NCI-H526 (cell line): ENCODE measurements around the gene CACNB2.

Experiments used
- DNase-seq, 2 experiments: peaks; one replicate each; lab custom pipeline; 2025; lab: John Stamatoyannopoulos, UW

CACNB2 gene

GRCh38 chr10:18140149-18140956, at the start of gene CACNB2:
Gene CACNB2, plus strand, starts transcription at chr10:18140424.
- peak in 1 of 2 experiments; percentile 74 for DNase-seq

- DNase-seq = no peak
Measured at GRCh38 chr10:18094332-18094731, 45.9 kb upstream of the CACNB2 start.

GRCh38 chr10:18094793-18095192, 45.4 kb upstream of the CACNB2 start:
- DNase-seq = no peak

GRCh38 chr10:18097524-18097923, 42.7 kb upstream of the CACNB2 start:
- no peak for DNase-seq

GRCh38 chr10:18098201-18098600, 42.0 kb upstream of the CACNB2 start:
- no peak for DNase-seq

GRCh38 chr10:18099415-18099814, 40.8 kb upstream of the CACNB2 start:
- no peak for DNase-seq

GRCh38 chr10:18100669-18101068, 39.6 kb upstream of the CACNB2 start:
- DNase-seq = no peak

- DNase-seq = no peak
Measured at GRCh38 chr10:18102404-18102803, 37.8 kb upstream of the CACNB2 start.

GRCh38 chr10:18104223-18104872, 35.9 kb upstream of the CACNB2 start:
- peak in 1 of 2 experiments; percentile 53 for DNase-seq

GRCh38 chr10:18109341-18109870, 30.8 kb upstream of the CACNB2 start:
- DNase-seq = no peak

GRCh38 chr10:18113881-18114280, 26.3 kb upstream of the CACNB2 start:
- DNase-seq = no peak

- no peak for DNase-seq
Measured at GRCh38 chr10:18117276-18117675, 22.9 kb upstream of the CACNB2 start.

GRCh38 chr10:18122753-18123152, 17.5 kb upstream of the CACNB2 start:
- no peak for DNase-seq

- DNase-seq = no peak
Measured at GRCh38 chr10:18133046-18133445, 7.2 kb upstream of the CACNB2 start.

- DNase-seq = no peak
Measured at GRCh38 chr10:18134509-18134908, 5.7 kb upstream of the CACNB2 start.

GRCh38 chr10:18134921-18135320, 5.3 kb upstream of the CACNB2 start:
- no peak for DNase-seq

GRCh38 chr10:18136073-18136791, 4.0 kb upstream of the CACNB2 start:
- DNase-seq = no peak

GRCh38 chr10:18137111-18137510, 3.1 kb upstream of the CACNB2 start:
- no peak for DNase-seq

GRCh38 chr10:18140957-18141845, 977 bp downstream of the CACNB2 start:
- DNase-seq = peak; percentile 24 to 74

GRCh38 chr10:18142151-18142550, 1.9 kb downstream of the CACNB2 start:
- no peak for DNase-seq

GRCh38 chr10:18144396-18144795, 4.2 kb downstream of the CACNB2 start:
- DNase-seq = no peak
